GM21526 (cell line): ENCODE measurements around the gene MEIS2.

ENCODE experiments used
- ATAC-seq: cut with Tn5 transposase; IDR thresholded peaks from one replicate; pipeline ENCODE4 v1.9.1; 2021; ENCODE audit warnings: moderate library complexity; ENCODE audit not compliant: unreplicated experiment, low FRiP score

Gene MEIS2

GRCh38 chr15:36883713-36884517 is 216.4 kb downstream of the MEIS2 start:
- peak; percentile 86 for ATAC-seq

- no peak for ATAC-seq
These were observed 217.7 kb downstream of the MEIS2 start for GRCh38 chr15:36882487-36883131.

GRCh38 chr15:36882056-36882455 is 218.3 kb downstream of the MEIS2 start:
- no peak for ATAC-seq

- no peak for ATAC-seq
These were observed 218.8 kb downstream of the MEIS2 start for GRCh38 chr15:36881516-36881915.

GRCh38 chr15:36880913-36881460 is 219.4 kb downstream of the MEIS2 start:
- ATAC-seq = no peak

GRCh38 chr15:36880224-36880912 is 220.0 kb downstream of the MEIS2 start:
- no peak for ATAC-seq

- no peak for ATAC-seq
These were observed 220.7 kb downstream of the MEIS2 start for GRCh38 chr15:36879568-36880222.

GRCh38 chr15:36878684-36879262 is 221.6 kb downstream of the MEIS2 start:
- ATAC-seq = no peak

- ATAC-seq = no peak
These were observed 222.3 kb downstream of the MEIS2 start for GRCh38 chr15:36877796-36878683.

GRCh38 chr15:36877294-36877693 is 223.1 kb downstream of the MEIS2 start:
- ATAC-seq = no peak

GRCh38 chr15:36875740-36876334 is 224.5 kb downstream of the MEIS2 start:
- no peak for ATAC-seq

- no peak for ATAC-seq
These were observed 225.4 kb downstream of the MEIS2 start for GRCh38 chr15:36874930-36875329.

GRCh38 chr15:36867436-36867835 is 232.9 kb downstream of the MEIS2 start:
- no peak for ATAC-seq

GRCh38 chr15:36866896-36867295 is 233.5 kb downstream of the MEIS2 start:
- no peak for ATAC-seq

GRCh38 chr15:36863570-36863969 is 236.8 kb downstream of the MEIS2 start:
- no peak for ATAC-seq

GRCh38 chr15:36860792-36861191 is 239.6 kb downstream of the MEIS2 start:
- ATAC-seq = no peak

GRCh38 chr15:36858423-36858822 is 241.9 kb downstream of the MEIS2 start:
- ATAC-seq = no peak

- ATAC-seq = no peak
These were observed 243.9 kb downstream of the MEIS2 start for GRCh38 chr15:36856339-36856973.
